ENCODE measurements around the gene D2HGDH.

DNA sequence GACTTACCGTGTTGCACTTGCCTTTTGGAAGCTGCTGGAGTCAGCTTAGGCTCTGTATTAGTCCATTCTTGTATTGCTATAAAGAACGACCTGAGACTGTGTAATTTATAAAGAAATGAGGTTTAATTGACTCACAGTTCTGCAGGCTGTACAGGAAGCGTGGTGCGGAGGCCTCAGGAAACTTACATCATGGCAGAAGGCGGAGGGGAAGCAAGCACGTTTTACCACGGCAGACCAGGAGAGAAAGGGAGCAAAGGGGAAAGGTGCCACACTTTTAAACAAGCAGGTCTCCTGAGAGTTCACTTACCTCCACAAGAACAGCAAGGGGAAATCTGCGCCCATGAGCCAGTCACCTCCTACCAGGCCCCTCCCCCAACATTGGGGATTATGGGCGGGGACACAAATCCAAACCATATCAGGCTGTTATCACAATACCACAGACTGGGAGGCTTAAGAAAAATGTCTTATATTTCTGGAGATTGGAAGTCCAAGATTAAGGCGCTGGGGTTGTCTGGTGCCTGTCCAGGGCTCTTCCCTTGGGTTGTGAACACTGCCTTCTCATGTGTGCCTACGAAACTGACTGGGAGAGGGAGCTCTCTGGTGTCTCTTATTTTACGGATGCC is 3.6 kb upstream of the D2HGDH start:
- TF ChIP-seq CTCF (IDR thresholded peaks at IDR 0.05; ENCODE audit: low read length) (no peak), EZH2 (optimal IDR thresholded peaks at IDR 0.05; ENCODE audit: low read depth, low read length) (no peak)
